T1000 (cell line): ENCODE data around the gene KRR1.
"Not testable (repeated sequence)": the region's sequence is repeated elsewhere in the genome, so short reads cannot be mapped to it uniquely, and the experiment has no call there.

Experiments
- DNase-seq: peaks from one replicate; lab custom pipeline; 2025; ENCODE audit warnings: mixed read lengths; lab: John Stamatoyannopoulos, UW

KRR1 gene

DNA sequence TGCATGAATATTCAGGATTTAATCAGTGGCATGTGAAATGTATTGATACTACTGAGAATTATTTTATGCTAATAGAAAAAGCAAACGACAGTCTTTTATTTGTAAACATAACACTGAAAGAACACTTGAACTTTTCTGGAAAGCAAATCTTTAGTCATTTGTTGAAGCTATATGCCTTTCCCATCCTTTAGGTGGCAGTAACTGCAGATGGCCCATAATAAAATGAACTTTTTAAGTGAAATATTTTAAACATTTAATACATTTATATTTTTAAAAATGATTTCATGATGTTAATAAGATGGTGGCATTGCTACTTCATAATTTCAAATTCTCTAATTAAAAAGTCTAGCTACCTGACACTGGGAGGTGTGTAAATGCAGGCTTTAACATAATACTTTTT is 13.9 kb upstream of the KRR1 start:
- DNase-seq = no peak

- not testable (repeated sequence) for DNase-seq
These were observed 10.7 kb upstream of the KRR1 start for GRCh38 chr12:75522124-75522523.

DNA sequence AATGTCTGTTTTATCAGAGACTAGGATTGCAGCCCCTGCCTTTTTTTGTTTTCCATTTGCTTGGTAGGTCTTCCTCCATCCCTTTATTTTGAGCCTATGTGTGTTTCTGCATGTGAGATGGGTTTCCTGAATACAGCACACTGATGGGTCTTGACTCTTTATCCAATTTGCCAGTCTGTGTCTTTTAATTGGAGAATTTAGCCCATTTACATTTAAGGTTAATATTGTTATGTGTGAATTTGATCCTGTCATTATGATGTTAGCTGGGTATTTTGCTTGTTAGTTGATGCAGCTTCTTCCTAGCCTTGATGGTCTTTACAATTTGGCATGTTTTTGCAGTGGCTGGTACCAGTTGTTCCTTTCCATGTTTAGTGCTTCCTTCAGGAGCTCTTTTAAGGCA is 9.8 kb upstream of the KRR1 start:
- not testable (repeated sequence) for DNase-seq

DNA sequence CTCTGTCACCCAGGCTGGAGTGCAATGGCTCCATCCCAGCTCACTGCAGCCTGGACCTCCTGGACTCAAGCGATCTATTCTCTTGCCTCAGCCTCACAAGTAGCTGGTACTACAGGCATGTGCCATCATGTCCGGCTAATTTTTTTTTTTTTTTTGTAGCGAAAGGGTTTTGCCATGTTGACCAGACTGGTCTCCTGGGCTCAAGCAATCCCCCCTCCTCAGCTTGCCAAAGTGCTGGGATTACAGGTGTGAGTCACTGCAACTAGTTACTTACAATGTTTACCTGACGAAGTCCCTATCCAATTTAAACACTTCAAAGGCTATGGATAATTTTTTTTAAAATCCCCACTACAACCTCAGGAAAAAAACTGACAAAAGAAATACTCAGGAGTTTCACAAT is 1.8 kb downstream of the KRR1 start:
- no peak for DNase-seq

DNA sequence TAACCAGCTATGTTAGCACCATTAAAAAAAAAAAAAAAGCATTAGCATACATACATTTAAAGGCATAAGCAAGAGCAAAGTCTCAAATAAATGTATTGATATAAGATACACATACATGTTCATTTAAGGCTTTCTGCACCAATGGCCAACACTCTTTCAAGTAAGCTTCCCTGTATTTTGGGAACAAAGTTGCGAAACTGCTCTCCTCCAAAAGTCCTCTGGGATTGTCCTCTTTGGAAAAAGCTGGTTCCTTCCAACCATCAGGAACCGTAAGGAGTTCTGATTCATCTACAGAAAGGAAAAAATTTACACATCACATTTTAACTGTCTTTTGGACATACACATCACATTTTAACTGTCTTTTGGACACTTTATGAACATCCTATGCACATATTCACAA is 3.2 kb downstream of the KRR1 start:
- no peak for DNase-seq

- no peak for DNase-seq
These were observed 4.3 kb downstream of the KRR1 start for GRCh38 chr12:75507086-75507485.

DNA sequence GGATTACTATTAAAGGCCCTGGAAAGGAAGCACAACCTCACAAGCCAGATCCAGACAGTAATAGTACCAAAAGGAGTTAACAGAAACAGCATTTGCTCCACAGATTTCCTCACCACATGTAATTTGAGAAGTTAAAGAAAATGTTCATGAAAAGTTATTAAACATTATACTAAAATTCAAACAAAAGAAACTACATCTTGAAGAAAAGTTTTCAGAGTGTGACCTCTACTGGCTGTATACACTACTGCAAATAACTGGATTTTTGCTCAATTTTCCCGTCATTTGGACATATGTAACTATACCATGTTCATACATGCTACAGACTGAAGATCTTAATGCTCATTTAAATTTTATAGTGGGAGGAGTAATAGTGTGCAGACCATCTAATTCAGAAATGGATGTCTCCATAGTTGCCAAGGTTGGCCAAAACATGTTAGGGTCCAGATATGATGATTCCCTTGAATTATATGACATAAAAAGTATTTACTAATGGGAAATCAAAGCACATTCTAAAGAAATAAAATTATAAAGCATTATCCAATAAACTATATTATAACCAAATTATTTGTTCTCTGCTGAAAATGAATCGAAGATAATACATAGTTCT is 5.6 kb downstream of the KRR1 start:
- no peak for DNase-seq

GRCh38 chr12:75503866-75504265 is 7.5 kb downstream of the KRR1 start:
- DNase-seq = no peak

GRCh38 chr12:75503459-75503858 is 8.0 kb downstream of the KRR1 start:
- no peak for DNase-seq

DNA sequence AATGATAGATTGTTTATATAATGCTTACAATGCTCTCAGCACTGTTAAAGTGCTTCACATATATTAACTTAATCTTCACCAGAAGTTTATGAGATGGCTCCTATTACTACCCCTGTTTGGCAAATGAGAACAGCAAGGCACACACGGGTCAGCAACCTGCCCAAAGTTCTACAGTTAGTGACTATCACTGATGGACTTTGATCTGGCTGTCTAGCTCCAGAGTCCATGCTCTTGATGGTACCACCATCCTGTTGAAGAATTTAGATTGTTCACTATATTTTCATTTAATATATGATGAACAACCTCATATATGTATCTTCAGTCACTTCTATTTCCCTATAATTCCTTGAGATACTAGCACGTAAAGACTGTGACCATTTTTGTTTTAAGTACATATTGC is 20.2 kb downstream of the KRR1 start:
- no peak for DNase-seq

- DNase-seq = no peak
These were observed 21.7 kb downstream of the KRR1 start for GRCh38 chr12:75489613-75490210.

- no peak for DNase-seq
These were observed 22.2 kb downstream of the KRR1 start for GRCh38 chr12:75489187-75489586.

GRCh38 chr12:75488553-75488952 is 22.9 kb downstream of the KRR1 start:
- DNase-seq = no peak

DNA sequence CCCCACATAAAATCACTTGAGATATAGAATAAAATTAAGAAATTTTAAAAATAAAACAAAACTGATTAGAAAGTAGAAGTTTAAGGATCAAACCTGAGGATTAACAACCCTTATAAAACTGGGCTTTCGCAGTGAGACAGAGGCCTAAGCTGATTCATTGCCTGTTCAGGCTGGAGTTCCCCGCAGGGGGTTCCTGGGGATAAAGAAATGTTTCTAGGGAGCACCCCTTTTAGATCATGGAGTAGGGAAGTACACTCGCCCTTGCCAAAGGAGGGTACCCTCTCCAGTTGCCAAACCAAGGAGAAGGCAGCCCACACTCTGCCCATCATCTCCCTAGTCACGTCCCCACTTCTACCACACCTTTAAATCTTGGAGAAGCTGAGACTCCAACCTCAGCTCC is 24.1 kb downstream of the KRR1 start:
- no peak for DNase-seq

GRCh38 chr12:75484450-75484849 is 27.0 kb downstream of the KRR1 start:
- DNase-seq = not testable (repeated sequence)

DNA sequence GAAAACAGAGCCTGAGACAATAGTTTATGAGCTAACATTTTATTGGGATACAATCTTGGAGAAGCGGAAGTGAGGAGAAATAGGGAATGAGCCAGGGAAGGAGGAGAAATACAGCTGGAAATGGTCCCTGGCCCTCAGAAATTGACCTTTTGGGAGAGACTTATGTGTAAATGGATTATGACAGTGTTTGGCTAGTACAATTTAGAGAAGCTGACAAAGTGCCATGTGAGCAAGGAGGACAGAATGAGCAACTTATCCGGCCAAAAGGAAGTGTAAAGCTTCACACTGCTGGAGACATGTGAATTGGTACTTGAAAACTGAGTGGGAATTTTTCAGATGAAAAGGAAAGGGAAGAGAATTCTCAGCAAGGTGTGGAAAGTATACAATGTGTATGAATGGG is 28.0 kb downstream of the KRR1 start:
- no peak for DNase-seq

DNA sequence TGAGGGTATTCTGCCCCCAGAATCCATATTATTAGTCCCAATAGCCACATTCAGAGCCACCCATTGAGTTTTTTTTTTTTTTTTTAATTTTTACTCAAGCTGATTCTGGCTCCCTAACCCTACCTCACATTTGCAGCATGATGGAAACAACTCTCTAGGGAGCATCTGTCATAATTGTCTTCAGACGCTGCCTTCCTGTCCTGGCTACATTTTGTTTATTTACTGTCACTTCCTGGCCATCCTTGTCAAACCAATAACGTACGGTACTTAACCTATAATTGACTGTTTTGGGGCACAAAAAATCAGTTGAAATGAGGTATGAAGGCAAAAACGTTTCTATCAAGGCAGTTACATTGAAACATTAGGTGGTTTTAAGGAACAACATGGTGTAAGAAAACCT is 28.8 kb downstream of the KRR1 start:
- DNase-seq = no peak

GRCh38 chr12:75481774-75482173 is 29.6 kb downstream of the KRR1 start:
- no peak for DNase-seq

DNA sequence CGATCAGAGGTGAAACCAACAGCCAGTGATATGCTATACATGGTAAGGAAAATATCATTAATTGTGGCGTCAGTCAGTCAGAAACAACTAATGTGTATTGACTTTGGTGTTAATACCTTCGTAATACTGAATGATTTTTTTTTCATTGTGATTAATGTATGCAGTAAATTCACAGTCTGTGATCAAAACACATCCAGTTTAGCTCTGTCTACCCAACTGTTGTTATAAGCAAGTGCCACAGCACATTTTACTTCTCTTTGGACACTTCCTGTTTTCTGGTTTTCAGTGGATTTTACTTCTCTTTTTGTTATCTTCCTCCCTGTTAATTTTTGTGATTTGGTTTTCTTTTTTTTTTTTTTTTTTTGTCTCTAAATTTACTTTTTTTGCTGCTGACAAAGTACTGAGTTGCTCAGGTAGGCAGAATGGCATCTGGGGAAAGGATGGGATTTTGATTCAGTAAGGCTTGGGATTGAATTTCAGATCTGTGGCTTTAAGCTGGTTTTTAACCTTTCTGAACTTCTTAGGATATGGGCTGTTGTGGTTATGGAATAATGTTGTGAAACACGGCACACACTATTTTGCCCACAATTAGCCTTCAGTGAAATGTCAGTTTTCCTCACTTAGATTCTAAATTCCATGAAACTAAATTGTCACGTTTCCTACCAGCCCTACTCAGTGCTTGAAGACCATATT is 30.2 kb downstream of the KRR1 start:
- no peak for DNase-seq

- DNase-seq = peak; percentile 56
These were observed 30.9 kb downstream of the KRR1 start, which contains the start of gene GLIPR1 for GRCh38 chr12:75480469-75480949. Gene GLIPR1, plus strand, starts transcription at chr12:75480755. Its CDS starts 126 bp downstream, at chr12:75480881.

- DNase-seq = no peak
These were observed 31.4 kb downstream of the KRR1 start for GRCh38 chr12:75479963-75480461.

DNA sequence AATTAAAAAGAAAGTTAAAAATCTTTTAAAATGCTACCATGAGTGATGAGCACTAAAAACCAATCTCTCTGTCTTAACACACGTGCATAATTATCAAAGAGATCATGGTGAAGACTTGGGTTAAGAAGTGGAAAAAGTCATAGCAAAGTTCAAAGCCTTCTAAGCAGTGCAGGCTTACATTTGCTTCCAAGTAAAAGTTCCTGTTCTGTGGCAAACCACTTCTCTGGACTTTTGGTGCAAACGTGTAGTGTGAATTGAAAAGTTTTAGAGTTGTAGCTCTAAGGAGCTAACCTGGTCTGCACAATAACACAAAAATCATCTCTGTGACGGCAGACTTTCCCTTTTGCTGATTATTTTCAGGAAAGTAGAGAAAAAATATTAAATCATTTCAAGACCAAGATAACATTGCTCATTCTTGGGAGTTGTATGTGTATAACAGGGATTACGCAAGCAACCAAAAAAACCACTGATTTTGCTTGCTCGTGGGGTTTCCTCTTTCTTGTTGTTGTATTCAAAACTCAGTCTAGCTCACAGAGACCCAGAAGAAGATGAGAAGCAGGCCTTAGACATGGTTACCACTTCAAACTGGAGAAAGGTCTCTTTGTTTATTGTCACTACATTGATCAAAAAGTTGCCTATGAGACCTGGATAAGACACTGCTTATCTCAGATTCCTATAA is 33.2 kb downstream of the KRR1 start:
- no peak for DNase-seq

DNA sequence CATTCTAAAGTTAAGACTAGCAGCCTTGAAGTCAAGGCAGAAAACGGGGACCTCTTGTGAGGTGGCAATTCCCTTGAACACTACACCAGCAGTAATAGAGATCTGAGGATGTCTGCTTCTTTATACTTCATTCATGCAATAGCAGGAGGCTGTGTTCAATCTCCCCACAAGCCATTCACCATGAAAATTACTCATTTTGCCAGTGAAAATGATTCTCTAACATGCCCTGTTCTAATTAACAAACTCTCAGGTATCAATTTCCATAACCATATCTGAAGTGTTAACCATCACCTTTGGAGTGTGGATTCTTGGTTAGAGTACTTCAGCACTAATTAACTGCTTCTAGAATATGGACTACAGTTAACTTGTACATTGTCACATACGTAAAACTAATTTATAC is 34.3 kb downstream of the KRR1 start:
- no peak for DNase-seq
